Activated T-cell treated with anti-CD3 and anti-CD28 coated beads, Interleukin-2, amount 50 U/mL, for 1 hour (primary cell): ENCODE data around the gene PSMA5.
"Not testable (repeated sequence)": the region's sequence is repeated elsewhere in the genome, so short reads cannot be mapped to it uniquely, and the experiment has no call there.

Source experiments
- DNase-seq: peaks from one replicate; pipeline ENCODE4 v3.0.0-alpha.2; 2020

PSMA5 gene

DNA sequence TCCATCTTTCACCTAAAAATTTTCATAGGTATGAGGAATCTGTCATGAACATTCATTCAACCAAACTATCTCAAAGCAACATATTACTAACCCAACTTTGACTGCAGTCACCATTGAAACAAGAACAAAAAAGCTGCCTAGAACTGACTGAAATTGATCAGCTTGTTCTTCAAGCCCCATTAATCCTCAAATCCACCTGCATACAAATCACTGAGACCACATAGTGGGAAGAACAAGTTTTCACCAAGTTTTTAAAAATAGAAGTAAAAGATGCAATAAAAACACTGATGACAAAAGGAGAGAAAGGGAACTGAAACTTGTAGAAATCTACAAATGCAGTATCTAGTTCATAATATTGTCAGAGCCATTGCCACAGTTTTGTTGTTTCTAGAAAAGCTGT is 34.6 kb downstream of the PSMA5 start:
- DNase-seq = no peak

DNA sequence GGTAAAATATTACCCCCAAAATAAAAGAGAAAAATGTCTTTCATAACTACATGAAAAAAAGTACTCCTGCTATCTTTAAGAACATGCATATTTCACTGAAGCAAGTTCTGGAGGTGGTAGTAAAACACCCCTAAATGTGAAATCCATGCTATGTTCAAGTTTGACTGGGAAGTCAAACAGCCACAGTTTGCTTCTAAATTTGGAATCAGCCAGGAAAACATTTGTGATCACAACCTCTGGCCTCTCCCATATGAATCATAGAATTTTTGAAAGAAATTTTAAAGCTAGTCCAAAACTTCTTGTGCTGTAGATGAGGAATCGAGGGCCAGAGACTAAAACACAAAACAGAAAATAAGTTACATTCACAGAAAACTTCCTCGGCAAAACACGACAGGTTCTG is 35.1 kb downstream of the PSMA5 start:
- no peak for DNase-seq

DNA sequence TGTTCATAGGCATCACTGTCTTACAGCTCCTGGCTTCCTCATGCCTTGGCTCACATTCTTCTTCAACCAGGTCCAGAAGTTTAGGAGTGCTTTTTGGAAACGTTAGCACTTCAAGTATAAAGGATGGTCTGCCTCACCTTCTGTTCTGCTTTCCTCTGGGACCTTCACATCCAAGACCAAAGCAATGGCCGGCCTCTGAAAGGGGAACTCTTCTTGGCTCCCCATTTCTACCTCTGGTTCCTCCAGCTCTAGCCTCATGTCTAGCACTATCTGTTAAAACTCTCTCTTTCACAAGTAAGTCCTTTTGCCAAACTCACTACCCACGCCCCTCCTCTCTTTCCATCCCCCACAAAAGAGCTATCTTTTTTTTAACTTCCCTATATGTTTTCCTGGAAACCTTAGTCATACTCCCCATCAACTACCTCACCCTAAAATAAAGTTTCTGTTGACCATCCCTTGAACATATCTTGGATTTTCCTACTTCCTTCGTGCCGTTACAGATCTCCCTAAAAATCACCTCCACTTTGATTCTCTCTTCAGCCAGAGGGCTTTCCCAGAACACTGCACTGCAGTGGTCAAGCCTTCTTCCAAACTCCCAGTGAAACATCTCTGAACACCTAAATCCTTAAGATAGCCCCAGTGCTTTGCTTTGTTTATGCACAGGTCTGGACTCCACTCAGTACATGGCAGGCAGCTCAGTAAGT is 36.5 kb downstream of the PSMA5 start:
- no peak for DNase-seq

DNA sequence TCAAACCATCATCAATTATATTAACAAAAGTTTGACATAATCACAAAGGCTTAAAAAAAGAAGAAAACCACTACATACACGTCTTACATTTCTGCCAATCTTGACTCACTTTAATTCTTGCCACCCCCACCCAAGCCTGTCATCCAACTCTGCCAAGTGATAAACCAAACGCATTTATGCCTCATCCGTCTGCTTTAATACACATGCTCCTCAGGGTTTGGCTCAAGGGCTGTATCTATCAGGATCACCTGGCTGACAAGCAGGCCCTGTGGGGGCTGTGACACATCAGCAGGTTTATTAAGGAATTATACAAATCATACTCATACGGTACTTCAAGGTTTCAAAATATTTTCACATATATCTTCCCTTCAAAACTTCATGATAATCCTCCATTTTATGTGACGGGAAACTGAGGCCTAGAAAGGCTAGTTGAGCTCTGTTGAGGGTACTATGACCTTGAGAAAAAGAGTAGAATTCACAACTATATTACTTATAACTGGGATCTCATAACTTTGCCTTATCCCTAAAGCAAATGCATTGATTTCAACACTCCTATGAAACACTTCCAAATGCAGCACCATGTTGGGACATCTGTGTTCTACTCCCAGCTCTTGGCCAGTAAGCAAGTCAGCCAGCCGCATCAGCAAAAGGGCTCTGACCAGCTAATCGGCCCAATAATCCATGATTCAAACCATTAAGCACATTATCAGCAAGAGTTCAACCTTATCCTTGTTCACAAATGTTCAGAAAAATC is 37.2 kb downstream of the PSMA5 start:
- DNase-seq = no peak

- DNase-seq = no peak
Measured at GRCh38 chr1:109388208-109388711, 38.0 kb downstream of the PSMA5 start.

DNA sequence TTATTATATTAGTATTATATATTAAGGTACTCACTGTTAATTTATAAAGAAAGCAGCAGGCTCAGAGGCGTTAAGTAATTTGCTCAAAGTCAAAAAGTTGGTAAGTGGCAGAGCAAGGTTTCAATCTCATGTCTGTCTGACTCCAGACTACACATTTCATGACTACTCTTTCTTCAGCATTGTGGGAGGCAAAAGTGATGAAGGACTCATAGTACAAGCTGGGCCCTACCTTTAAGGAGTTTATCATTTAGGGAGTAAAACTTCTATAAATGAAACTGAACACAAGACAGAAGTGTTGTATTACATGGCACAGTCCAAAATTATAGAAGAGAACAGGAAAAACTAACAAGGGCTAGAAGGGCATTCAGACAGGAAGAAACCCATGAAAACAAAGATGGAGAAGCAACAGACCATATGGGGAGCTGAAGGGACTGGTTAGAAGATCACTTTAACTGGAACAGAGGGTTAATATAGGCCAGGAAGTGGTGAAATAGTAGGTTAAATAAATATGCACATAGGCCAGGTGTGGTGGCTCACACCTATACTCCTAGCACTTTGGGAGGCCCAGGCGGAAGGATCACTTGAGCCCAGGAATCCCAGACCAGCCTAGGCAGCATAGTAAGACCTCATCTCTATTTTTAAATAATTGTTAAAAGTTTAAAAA is 40.1 kb downstream of the PSMA5 start:
- no peak for DNase-seq

- no peak for DNase-seq
Measured at GRCh38 chr1:109385417-109385816, 40.8 kb downstream of the PSMA5 start.

DNA sequence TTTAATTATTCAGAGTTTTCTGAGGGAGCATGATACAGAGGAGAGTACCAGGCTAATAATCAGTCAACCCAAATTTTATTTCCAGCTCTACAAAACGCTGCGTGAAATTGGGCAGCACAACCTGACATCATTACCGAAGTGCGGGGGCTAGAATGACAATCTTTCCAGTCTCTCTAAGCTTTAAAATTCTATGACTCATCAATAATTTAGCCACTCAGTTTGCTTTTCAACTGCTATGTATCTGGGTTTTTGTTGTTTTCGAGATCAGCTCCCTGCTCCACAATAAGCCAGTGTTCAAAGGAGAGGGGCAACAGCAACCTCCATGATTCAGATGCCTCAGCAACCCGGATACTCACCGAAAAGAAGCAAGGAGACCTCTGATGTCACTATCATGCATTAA is 42.4 kb downstream of the PSMA5 start:
- no peak for DNase-seq

DNA sequence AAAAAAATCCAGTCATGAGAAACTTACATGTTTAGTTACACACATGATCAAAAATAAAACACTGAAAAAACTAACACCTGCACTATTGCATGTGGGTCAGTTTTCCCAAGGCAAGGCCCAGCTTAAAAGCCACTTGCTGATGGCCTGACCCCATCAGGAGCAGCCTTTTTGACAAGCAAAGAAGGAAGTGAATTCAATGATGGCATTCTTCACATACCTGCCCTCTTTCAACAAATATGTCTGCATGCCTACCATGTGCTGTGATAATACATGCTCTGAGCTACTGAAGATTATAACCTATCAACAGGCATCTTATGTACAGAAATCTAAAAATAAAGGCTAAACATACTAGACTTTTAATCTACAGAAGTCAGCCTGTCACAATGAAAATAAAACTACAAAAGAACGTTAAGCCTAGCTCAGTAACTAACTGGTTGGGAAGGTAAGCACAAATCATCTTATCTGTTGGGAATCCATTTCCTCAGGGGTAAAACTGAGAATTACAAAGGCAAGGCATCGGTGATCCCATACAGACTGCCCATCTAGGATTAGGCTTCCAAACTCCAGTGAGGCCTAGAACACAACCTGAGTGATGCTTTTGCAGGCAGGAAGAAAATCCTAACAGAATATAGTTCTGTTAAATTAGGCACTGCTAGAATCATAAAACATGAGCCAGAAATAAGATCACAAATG is 43.0 kb downstream of the PSMA5 start:
- no peak for DNase-seq

GRCh38 chr1:109381573-109381972 is 44.7 kb downstream of the PSMA5 start:
- DNase-seq = no peak

DNA sequence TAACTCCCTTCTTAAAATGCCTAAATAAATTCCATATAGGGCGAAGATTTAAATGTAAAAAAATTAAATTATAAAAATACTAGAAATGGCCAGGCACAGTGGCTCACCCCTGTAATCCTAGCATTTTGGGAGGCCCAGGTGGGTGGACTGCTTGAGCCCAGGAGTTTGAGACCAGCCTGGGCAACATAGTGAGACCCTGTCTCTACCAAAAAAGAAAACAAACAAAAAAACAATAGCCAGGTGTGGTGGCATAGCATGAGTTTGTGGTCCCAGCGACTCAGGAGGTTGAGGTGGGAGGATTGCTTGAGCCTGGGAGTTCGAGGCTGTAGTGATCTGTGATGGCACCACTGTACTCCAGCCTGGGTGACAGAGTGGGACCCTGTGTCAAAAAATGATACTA is 46.3 kb downstream of the PSMA5 start:
- no peak for DNase-seq

DNA sequence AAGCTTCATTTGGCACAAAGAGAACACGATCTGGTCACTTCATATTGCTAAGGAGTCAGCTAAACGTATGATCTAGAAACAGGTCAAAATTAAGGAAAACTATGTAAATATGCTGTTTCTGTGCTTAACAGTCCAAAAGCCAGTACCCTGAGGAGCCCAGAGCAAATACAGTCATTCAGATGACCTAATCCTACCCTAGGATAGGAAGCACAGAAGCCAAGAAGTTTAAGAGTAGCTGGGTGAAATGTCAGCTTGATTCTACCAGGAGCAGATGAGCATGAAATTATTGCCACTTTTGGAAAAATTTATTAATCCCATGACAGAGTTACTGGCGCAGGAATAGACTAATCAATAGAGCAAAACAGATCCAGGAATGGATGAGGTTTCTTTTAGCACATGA is 46.8 kb downstream of the PSMA5 start:
- no peak for DNase-seq

DNA sequence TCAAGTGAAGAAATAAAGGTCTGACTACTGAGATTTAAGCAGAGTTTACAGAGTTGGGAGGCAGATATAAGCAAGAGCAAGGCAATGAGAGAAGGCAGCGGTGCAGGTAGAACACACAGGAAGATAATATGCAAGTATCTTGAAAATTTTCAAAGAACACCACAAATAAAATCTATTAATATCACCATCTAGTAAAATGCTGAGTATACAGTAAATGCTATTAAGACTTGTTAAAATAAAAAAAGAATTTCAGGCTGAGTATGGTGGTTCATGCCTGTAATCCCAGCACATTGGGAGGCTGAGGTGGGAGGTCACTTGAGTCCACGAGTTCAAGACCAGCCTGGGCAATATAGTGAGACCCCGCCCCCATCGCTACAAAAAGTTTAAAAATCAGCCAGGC is 48.5 kb downstream of the PSMA5 start:
- no peak for DNase-seq

DNA sequence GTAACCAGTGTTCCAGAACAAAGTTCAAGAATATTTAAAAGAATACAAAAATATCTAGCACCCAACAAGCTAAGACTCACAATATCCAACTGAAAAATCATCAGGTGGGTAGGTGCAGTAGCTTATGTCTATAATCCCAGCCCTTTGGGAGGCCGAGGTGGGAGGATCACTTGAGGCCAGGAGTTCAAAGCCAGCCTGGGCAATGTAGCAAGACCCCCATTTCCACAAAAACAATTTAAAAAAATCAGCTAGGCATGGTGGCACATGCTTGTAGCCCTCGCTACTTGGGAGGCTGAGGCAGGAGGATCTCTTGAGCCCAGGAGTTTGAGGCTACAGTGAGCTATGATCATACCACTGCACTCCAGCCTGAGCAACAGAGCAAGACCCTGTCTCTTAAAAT is 52.6 kb downstream of the PSMA5 start:
- not testable (repeated sequence) for DNase-seq

DNA sequence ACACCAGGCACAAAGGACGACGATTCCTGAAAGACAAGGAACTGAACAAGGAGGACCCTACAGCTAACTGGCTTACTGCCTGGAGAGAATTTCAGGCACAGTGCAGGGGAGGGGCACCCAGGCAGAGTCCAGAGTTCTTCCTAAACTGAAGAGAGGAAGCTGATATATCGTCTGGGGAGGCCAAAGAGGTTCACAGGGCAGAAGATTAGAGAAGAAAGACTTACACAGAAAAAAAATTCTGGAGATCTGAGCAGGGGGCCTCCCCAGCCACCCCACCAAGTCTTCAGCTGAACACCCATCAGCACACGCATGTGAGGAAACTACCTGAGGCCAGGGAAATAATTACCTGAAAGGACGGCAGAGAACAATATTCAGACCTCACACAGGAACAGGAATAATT is 53.1 kb downstream of the PSMA5 start:
- no peak for DNase-seq

DNA sequence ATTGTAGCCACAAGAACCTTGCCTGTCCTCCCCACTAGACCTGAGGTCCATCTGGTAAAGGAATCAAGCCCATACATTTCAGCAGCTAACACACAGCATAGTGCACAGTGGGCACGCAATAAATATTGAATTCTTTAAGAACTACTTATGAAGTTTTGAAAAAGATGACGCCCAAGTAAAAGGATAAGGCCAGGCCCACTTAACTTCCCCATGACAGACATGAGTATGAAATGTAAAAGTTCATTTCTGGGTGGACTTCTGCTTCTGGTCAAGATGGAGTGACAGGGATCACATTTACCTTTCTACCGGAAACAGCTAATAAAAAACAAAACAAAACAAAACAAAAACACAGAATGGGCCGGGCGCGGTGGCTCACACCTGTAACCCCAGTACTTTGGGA is 54.0 kb downstream of the PSMA5 start:
- no peak for DNase-seq

DNA sequence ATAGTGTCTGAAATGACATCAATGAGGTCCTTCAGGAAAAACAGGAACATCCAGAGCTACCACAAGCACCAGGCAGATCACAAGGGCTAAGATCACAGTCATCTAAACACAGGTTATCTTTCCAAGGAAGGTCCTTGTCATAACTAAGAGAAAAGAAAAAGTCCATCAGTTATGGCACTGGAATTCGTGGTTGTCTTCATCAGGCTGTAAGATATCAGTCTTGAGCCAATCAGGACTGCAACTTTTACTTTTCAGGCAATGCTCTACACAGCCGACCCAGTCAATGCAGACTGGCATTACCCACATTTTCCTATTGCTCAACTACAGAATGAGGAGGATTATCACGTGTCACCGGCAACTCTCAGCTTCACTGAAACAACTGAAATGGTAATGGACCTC is 54.9 kb downstream of the PSMA5 start:
- no peak for DNase-seq

GRCh38 chr1:109370712-109371340 is 55.4 kb downstream of the PSMA5 start:
- no peak for DNase-seq

GRCh38 chr1:109369167-109369746 is 57.0 kb downstream of the PSMA5 start:
- DNase-seq = no peak

DNA sequence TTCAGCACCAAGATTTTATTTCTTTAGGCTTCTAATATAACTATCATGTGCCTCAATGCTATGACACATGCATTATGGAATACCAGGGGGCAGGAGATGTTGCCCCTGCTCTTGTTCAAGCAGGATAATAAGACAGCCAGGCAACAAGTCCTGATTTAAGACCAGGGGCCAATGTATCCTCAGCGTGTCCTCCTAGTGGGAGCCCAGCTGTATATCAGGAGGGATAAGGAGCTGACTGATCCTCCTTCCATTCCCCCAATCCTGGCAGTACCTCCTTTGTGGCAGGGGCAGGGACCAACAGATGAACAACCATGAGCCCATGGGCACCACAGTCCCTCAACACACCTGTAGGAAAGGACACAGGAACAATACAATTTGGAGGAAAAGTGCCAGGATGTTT is 57.8 kb downstream of the PSMA5 start:
- DNase-seq = no peak

DNA sequence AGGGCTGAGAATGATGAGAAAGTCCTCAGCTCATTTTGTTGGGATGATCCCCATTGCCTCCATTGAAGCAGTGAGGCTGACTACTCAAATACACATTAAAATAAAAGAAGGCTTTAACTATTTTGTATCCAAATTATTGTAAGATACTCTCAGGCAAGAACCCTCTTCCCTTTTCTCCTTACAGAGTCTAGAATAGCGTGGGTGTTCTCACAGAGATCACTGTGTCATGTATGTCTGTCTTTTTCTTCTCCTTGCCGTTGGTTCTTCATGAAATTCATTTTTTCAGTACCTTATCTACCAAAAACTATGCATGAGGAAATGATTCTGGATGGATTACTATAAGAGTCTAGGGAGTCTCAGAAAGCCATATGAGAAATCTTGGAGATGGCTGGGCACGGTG is 58.6 kb downstream of the PSMA5 start:
- DNase-seq = no peak

- DNase-seq = no peak
Measured at GRCh38 chr1:109365642-109366204, 60.5 kb downstream of the PSMA5 start.
